Keratinocyte (primary cell): ENCODE measurements around the gene LRBA. TPM values are rescaled to one million over a fixed set of nuclear protein-coding genes. Genes with fewer than 3 reads are reported as not detected.

Experiments used
- DNase-seq: peaks from one replicate; pipeline ENCODE4 v3.0.0-alpha.2; 2011; ENCODE audit warnings: low read depth, missing footprints, low spot score
- FAIRE-seq: peaks from 2 replicates; lab custom pipeline; 2011; peaks lifted over from hg19 to GRCh38; lab: Jason Lieb, UNC
- H2AFZ ChIP-seq: 2 replicates; pipeline ENCODE4 v1.6.0; 2012; ENCODE audit warnings: low read length, control low read depth, inconsistent platforms; ENCODE audit not compliant: control insufficient read depth
- H3K27ac ChIP-seq: 2 replicates; pipeline ENCODE4 v1.5.1; 2011; ENCODE audit warnings: low read length; ENCODE audit not compliant: control insufficient read depth, insufficient read depth
- H3K27me3 ChIP-seq: 3 replicates; pipeline ENCODE4 v1.6.0; 2011; ENCODE audit warnings: low read length; ENCODE audit not compliant: control insufficient read depth, insufficient read depth; ENCODE audit errors: extremely low read depth
- H3K36me3 ChIP-seq, 2 experiments: 2 replicates in 1 of 2; 3 replicates in 1 of 2; pipeline ENCODE4 v1.5.1; 2011; ENCODE audit warnings: low read length in 2 of 2, mild to moderate bottlenecking in 1 of 2; ENCODE audit not compliant: control insufficient read depth in 2 of 2, insufficient read depth in 2 of 2; ENCODE audit errors: extremely low read depth in 1 of 2
- H3K4me1 ChIP-seq: 3 replicates; pipeline ENCODE4 v1.5.1; 2011; ENCODE audit warnings: low read length; ENCODE audit not compliant: control insufficient read depth, insufficient read depth; ENCODE audit errors: extremely low read depth
- H3K4me2 ChIP-seq: 3 replicates; pipeline ENCODE4 v1.6.0; 2011; ENCODE audit warnings: low read depth, low read length; ENCODE audit not compliant: control insufficient read depth, insufficient read depth; ENCODE audit errors: extremely low read depth
- H3K4me3 ChIP-seq, 3 experiments: fragments of 200-600 bp in 1 of 3; sonication (generic) in 1 of 3; 2 replicates in 2 of 3; 3 replicates in 1 of 3; pipeline ENCODE4 v1.5.1; 2011 to 2016; ENCODE audit warnings: low read length in 3 of 3, mild to moderate bottlenecking in 3 of 3, control low read depth in 2 of 3, inconsistent platforms in 1 of 3, low read depth in 1 of 3, mixed read lengths in 1 of 3, mixed run types in 1 of 3, moderate library complexity in 1 of 3; ENCODE audit not compliant: control insufficient read depth in 2 of 3, insufficient read depth in 2 of 3; ENCODE audit errors: extremely low read depth in 1 of 3
- H3K79me2 ChIP-seq: 2 replicates; pipeline ENCODE4 v1.6.0; 2012; ENCODE audit warnings: low read length; ENCODE audit not compliant: control insufficient read depth, insufficient read depth
- H3K9ac ChIP-seq: 3 replicates; pipeline ENCODE4 v1.6.0; 2011; ENCODE audit warnings: low read length; ENCODE audit not compliant: control insufficient read depth, insufficient read depth; ENCODE audit errors: extremely low read depth
- H3K9me1 ChIP-seq: 3 replicates; pipeline ENCODE4 v1.6.0; 2011; ENCODE audit warnings: low read length; ENCODE audit not compliant: control insufficient read depth, insufficient read depth; ENCODE audit errors: extremely low read depth
- H3K9me3 ChIP-seq: 2 replicates; pipeline ENCODE4 v1.5.1; 2012; ENCODE audit warnings: low read depth, low read length; ENCODE audit not compliant: control insufficient read depth
- H4K20me1 ChIP-seq: 3 replicates; pipeline ENCODE4 v1.6.0; 2011; ENCODE audit warnings: low read length; ENCODE audit not compliant: control insufficient read depth, insufficient read depth; ENCODE audit errors: extremely low read depth
- CTCF ChIP-seq, 3 experiments: IDR thresholded peaks in 1 of 3; conservative IDR thresholded peaks in 1 of 3; optimal IDR thresholded peaks in 1 of 3; 2 replicates in 2 of 3; 3 replicates in 1 of 3; pipeline versions ENCODE3 to v1.5.1; 2011; ENCODE audit warnings: low read length in 3 of 3, mild to moderate bottlenecking in 3 of 3, moderate library complexity in 2 of 3, control low read depth in 1 of 3, inconsistent platforms in 1 of 3; ENCODE audit not compliant: insufficient read depth in 2 of 3; ENCODE audit errors: extremely low read depth in 1 of 3
- EZH2 ChIP-seq: IDR thresholded peaks from one replicate; pipeline ENCODE4 v1.6.1; 2012; ENCODE audit warnings: inconsistent platforms, mild to moderate bottlenecking, low read length, moderate library complexity
- dilution Hi-C: fragments of 300-500 bp; cut with MboI; formaldehyde crosslinking; loops from one replicate; pipeline ENCODE4 v1.7.0; 2020; ENCODE audit warnings: low sequenced_read_pairs; ENCODE audit not compliant: extremely low pct_ligation_motif_present
- polyA plus RNA-seq, 5 experiments: library from polyadenylated mRNA; depleted of rRNA in 3 of 5; stranded (reverse) in 3 of 5; stranded (forward) in 1 of 5; unstranded in 1 of 5; fragments of >200 nt; gene quantifications; 1 replicate in 1 of 5; 2 replicates in 3 of 5; 3 replicates in 1 of 5; pipeline versions ENCODE4 v1.2.1 to v1.2.3, GENCODE V29; 2011 to 2012; ENCODE audit warnings: missing spikeins in 2 of 5, low read depth in 1 of 5, low replicate concordance in 1 of 5

Gene LRBA
- polyA plus RNA-seq, 1 donor (not counting 4 experiments of a cell fraction or from before 2014, with no cell fraction given) = 35.6 TPM

- no peaks in the 10 kb centered on the region for H3K9me3 ChIP-seq
- no peaks in the 10 kb centered on the region for H3K9me1 ChIP-seq
- H3K9ac ChIP-seq = no peak overlapping the region
- H3K79me2 ChIP-seq = no peaks in the 10 kb centered on the region
- H3K4me1 ChIP-seq = no peaks in the 10 kb centered on the region
- no peaks in the 10 kb centered on the region for H3K27me3 ChIP-seq
- FAIRE-seq (no peak), DNase-seq (no peak)
- H3K4me2 ChIP-seq = no peak overlapping the region
- H3K36me3 ChIP-seq = no peaks in the 10 kb centered on the region
- dilution Hi-C loops = no loop called here
- no peaks in the 10 kb centered on the region for H4K20me1 ChIP-seq
- no peak overlapping the region for H2AFZ ChIP-seq
- H3K4me3 ChIP-seq = no peak overlapping the region
- no peak for TF ChIP-seq EZH2
- TF ChIP-seq CTCF (optimal IDR thresholded peaks at IDR 0.05 in 1 of 3, IDR thresholded peaks at IDR 0.05 in 1 of 3, conservative IDR thresholded peaks at IDR 0.05 in 1 of 3; ENCODE audit: extremely low read depth in 1 of 3, insufficient read depth in 2 of 3, low read length in 3 of 3) = no peak
- H3K27ac ChIP-seq = no peak overlapping the region
Measured at GRCh38 chr4:150543042-150543441, 472.0 kb downstream of the LRBA start.

- no peak for DNase-seq
- no peak overlapping the region for H2AFZ ChIP-seq
- no peaks in the 10 kb centered on the region for H3K27me3 ChIP-seq
- H4K20me1 ChIP-seq = no peaks in the 10 kb centered on the region
- TF ChIP-seq EZH2 (no peak), CTCF (optimal IDR thresholded peaks at IDR 0.05 in 1 of 3, IDR thresholded peaks at IDR 0.05 in 1 of 3, conservative IDR thresholded peaks at IDR 0.05 in 1 of 3; ENCODE audit: extremely low read depth in 1 of 3, insufficient read depth in 2 of 3, low read length in 3 of 3) (no peak)
- no peak for FAIRE-seq
- no peak overlapping the region for H3K4me3 ChIP-seq
- H3K9me3 ChIP-seq = no peaks in the 10 kb centered on the region
- dilution Hi-C loops = no loop called here
- H3K27ac ChIP-seq = no peak overlapping the region
- no peak overlapping the region for H3K9ac ChIP-seq
- no peaks in the 10 kb centered on the region for H3K79me2 ChIP-seq
- no peaks in the 10 kb centered on the region for H3K9me1 ChIP-seq
- no peaks in the 10 kb centered on the region for H3K4me1 ChIP-seq
- H3K4me2 ChIP-seq = no peak overlapping the region
- H3K36me3 ChIP-seq = no peaks in the 10 kb centered on the region
Measured at GRCh38 chr4:150541681-150542080, 473.4 kb downstream of the LRBA start.
